Measurements from ENCODE around the gene IL1R1.
"Not testable (repeated sequence)": the region's sequence is repeated elsewhere in the genome, so short reads cannot be mapped to it uniquely, and the experiment has no call there.

The IL1R1 gene, protein sequence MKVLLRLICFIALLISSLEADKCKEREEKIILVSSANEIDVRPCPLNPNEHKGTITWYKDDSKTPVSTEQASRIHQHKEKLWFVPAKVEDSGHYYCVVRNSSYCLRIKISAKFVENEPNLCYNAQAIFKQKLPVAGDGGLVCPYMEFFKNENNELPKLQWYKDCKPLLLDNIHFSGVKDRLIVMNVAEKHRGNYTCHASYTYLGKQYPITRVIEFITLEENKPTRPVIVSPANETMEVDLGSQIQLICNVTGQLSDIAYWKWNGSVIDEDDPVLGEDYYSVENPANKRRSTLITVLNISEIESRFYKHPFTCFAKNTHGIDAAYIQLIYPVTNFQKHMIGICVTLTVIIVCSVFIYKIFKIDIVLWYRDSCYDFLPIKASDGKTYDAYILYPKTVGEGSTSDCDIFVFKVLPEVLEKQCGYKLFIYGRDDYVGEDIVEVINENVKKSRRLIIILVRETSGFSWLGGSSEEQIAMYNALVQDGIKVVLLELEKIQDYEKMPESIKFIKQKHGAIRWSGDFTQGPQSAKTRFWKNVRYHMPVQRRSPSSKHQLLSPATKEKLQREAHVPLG

DNA sequence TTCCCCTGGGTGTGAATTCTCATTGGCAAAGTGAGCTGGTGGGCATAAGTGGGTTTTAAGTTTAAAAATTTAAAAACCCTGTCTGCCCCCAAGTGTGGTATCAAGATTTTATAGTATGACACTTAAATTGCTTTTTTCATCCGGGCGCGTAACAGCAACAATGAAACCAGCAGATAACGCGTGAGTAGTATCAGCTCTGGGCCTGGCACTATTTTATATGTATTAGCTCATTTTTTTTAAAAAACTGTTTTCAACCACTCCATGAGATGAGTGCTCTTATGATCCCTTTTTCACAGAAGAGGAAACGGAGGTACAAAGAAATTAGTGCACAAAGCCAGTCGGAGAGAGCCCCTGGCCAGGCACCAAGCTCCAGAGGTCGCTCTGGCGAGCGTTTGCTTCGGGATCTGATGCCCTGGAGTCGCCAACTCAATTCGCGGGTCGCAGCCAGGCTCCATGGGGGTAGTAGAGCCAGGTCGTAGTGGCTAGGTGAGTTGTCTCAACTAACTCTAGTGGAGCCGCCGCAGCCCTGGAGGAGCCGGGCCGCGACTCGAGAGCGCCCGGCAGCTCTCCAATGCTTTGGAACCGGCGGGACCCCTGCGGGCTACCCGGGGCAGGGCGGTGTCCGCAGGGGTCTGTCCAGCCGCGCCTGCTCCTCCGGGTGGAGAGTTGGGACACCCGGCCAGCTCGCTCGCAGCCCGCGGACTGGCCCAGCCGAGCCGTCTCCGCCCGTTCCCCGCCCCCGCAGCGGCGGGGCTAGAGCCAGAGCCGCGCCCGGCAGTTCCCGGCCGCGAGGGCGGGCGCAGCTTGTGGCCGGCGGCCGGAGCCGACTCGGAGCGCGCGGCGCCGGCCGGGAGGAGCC, at the start of gene IL1R1:
Gene IL1R1 (plus strand): TSS at position 777 of the 859 bp plus-strand sequence. CDS start 14,979 bp downstream, outside the sequence.
- no peak for DNase-seq

DNA sequence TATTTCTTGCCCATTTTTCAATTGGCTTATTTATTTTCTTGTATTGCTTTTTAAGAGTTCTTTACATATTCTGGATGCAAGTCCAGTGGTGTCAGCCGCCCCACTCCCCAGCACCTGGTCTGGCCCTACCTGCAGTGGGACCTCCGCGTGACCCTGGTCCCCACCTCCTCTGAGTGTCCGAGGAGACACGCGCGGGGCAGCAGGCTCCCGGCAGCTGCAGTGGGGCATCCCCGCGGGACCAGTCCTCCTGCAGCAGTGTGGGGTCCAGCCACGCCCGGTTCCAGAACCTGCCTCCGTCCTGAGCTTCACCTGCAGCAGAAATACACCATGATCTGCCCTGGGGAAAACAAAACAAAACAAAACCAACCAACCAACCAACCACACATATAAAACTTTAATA, 48.9 kb upstream of the IL1R1 start:
- no peak for DNase-seq

DNA sequence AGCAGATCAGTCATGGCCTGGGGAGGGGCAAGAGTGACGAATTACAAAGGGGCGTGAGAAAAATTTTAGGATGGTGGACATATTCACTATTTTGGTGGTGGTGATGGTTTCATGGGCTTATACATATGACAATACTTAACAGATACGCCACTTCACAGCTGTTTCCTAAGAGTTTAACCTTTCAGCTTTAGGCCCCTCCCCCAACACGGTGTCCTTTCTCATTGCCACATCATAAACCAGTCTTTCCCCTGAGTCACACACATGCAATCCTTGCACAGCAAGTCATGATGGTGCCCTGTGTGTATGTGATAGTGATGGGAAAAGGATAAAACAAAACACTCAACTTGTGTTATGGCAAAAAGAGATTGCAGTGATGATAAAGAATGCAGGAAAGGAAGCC, 47.6 kb upstream of the IL1R1 start:
- no peak for DNase-seq

DNA sequence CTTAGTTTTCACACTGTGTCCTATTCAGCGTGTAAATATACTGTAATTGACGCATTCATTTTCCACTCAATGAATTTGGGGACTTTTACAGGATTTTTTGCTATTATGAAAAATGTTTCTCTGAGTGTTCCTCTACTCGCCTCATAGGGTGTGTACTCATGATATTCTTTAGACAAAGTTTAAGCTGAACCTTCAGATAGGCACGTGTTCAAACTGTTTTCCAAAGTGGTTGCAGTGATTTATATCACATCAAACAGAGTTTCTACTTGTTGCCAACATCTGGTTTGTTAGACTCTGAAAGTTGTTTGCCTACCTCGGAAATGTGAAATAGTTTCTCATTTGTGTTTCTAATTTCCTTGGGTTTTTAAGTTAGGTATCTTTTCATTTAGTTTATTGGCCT, 46.4 kb upstream of the IL1R1 start:
- no peak for DNase-seq

DNA sequence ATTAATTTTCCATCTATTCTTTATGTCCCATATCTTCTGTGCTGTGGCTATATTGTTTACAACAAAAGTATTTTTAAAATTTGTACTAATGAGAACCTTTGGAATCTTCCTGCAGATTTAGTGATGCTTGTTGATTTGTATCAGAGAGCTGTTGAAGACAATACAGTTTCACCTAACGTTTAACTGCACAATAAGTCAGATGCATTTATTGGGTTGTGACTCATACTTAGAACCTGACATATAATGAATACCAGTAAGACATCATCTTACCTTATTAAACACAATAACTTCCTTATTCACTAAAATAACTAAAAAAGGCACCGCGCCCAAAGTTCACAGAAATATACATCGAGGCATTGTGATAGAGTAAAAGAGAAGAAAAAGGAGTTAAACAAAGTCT, 43.8 kb upstream of the IL1R1 start:
- no peak for DNase-seq

DNA sequence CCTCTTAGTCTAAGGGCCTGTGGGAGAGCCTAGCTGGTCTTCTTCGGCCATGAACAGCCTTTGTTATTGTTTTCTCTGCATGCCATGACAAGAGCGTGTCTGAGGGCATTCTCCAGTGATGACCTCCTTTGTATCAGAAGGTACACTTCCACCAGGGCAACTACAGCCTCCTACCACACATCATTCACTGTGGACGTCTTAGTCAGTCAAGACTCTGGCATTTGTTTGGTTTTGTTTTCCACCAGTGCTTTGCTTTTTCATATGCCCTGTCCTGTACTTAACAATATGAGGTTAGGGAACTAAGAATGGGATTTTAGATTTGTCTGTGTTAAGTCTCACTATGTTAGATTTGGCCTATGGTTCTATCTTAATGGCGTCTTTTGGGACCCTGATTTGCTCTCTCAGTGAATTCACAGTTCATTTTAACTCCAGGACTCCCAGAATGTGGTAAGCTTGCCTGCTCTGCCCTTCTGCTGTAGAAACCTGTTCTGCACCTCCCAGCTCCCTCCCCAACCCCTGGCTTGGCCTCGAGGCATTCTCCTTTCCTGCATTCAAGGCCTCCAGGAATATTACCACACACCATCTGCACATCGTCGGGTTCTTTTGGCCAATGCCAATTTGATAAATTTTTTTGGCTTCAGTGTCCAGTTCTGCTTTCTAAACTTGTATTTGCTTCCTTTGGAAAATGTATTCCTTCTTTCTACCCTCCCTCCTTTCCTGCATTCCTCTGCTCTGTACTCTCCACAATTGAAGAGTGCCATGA, 42.8 kb upstream of the IL1R1 start:
- no peak for DNase-seq

DNA sequence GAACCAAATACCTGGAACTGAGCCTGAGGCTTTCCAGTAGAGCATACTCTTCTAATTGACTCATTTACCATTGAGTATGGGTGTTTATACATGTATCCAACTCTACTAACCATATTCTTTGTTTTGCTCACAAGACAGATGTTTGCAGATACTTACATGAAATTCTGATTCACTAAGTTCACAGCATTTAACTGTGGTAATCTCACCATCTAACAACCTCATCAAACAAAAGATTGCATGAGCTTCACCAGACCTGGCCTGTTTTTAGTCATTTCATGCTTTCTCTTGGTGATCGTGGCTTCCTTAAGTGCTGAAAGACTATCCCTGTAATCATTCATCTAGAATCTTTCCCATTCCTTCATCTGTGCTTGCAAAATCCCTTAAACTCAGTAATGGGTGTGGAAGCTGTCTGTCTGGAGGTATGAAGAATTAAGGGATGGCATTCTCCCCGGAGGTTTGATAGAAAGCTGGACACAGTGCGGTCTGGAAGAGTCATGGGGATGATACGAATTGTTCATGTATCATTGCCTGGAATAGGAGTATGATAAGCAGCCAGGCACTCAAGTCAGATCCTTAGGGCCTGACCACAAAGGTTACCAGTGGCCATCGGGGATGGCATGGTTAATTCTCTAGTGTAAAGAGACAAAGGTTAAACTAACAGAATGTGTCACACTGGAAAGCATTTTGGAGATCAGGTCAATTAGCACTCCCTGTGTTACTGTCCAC, 42.0 kb upstream of the IL1R1 start:
- no peak for DNase-seq

DNA sequence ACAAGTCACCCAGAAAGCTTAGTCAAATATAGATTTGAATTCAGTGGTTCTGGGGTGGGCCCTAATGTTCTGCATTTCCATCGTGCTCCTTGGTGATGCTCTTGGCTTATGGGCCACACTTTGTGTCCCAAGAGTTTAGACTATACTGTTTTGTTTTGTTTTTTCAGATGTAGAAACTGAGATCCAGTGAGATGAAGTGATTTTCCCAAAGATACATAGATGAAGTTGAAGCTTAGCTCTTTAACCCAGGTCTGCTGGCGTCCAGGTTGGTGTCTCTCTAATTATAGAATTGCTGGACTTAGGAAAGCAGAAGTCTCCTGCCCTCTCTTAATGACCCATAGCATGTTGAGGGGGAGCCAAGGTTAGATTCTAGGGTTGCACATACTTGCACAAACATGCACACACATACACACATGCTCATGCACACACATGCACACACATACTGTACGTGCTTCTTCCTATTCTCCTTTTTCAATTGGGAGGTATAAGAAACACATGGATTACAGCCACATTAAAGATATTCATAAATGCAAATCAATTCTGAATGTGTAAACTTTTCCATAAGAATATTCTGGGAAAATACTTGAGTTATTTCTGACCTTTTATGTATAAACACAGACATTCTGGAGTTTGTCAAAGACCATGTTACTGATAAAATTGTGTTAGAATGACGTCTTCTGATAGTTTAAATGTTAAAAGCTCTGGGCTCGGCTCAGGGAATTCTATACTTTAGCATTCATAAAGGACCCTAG, 41.3 kb upstream of the IL1R1 start:
- DNase-seq: no peak

DNA sequence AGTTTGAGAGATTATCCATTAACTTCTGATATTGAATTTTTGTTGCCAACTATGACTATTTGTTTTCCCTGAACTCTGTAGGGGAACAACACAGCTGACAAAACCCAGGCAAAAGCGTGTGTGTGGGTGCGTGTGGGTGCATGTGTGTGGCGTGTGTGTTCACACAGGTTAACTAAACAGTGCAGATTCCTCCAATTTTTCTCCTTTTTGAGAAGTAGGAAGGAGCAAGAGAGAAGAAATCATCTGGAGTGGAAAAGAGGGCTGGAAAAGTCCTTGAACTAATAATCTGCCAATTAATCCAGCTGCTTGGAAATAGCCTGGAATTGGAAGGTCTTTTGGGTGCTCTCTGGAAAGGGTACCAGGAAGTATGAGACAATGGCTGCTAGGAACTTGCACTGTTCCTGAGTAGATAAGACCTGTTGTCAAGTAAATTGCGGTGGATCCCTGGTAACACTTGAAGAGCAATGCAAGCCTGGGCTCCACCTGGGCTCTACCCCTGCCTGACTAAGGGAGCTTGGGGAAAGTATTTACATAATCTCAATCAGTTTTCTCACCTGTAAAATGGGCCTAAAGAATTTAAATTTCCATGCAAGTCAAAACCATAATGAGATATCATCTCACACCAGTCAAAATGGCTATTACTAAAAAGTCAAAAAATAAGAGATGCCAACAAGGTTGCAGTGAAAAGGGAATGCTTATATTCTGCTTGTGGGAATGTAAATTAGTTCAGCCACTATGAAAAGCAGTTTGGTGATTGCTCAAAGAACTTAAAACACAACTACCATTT, 40.5 kb upstream of the IL1R1 start:
- DNase-seq: no peak

DNA sequence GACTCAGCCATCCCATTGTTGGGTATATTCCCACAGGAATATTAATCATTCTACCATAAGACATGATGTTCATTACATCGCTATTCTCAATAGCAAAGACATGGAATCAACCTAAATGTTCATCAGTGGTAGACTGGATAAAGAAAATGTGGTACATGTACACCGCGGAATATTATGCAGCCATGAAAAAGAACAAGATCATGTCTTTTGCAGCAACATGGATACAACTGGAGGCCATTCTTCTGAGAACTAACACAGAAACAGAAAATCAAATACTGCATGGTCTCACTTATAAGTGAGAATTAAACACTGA, 40.0 kb upstream of the IL1R1 start:
- not testable (repeated sequence) for DNase-seq

DNA sequence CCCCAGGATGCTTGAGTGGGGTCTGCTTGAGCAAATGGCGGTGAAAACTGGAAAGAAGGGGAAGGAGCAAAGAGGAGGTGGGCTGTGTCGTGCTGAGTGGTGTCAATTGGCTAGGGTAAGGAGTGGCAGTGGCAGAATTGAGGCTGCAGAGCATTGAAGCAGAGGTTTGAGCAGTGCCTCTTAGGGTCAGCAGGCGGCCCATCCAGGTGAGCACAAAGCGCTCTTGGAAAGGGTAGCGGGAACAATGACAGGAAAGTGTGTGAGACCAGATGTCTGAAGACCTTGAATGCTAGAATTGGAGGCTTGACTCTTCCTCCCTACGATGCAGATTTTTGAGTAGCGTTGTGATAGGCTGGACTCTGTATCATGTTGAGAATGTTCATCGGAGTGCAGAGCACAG, 39.3 kb upstream of the IL1R1 start:
- no peak for DNase-seq

DNA sequence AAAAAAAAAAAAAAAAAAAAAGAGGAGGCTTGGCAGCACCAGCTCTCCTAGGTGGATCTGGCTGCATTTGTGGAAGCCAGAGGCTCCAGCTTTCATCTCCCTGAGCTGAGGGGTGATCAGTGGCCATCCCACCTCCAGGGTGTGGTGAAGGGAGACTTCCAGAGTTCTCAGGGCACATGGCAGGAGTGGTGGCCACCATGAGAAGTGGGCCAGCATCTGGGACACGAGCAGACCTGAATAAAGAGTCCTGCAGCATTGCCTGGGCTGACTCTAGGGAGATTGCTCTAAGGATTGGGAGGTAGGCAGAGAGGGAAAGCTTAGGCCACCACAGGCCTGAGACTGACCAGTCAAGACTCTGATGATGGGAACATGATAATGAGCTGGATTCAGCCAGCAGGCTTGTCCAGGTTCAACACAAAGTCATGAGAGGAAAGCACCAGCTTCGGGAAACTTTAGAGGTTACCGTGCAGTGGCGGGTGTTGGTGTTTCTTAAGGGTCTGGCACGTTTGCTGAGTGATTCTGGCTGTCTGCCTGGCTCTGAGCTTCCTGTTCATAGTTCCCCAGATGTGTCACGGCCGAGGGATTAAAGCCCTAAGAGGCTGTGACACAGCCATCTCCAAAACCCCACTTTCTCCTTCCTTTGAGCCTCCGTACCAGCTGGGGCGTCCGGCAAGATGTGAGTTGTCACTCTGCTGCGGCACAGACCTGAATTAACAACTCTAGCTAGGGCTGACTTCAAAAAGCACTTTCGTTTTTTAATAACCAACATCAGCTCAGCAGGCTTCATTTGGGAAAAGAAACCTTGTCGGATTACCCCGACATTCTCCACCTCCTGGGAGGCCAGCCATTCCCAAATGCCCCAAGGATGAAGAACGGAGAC, 38.3 kb upstream of the IL1R1 start:
- no peak for DNase-seq

DNA sequence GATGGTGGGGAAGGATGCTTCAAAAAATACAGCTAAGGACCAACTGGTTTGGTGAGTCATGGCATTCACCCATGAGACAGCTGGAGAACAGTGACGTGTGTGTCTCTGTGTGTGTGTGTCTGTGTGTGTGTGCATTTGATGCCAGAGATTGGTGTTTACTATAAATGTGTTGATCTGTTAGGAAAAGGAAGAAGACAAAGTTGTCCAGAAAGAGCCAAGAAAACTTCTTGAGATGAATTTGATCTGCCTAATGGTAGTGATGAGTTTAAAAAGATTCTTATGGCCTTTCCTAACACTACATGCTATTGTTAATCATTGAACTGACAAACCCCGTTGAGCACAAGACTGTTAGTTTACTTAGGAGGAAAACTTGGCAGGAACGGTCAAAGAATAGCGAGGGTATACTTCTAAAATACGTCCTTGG, 36.4 kb upstream of the IL1R1 start:
- no peak for DNase-seq

DNA sequence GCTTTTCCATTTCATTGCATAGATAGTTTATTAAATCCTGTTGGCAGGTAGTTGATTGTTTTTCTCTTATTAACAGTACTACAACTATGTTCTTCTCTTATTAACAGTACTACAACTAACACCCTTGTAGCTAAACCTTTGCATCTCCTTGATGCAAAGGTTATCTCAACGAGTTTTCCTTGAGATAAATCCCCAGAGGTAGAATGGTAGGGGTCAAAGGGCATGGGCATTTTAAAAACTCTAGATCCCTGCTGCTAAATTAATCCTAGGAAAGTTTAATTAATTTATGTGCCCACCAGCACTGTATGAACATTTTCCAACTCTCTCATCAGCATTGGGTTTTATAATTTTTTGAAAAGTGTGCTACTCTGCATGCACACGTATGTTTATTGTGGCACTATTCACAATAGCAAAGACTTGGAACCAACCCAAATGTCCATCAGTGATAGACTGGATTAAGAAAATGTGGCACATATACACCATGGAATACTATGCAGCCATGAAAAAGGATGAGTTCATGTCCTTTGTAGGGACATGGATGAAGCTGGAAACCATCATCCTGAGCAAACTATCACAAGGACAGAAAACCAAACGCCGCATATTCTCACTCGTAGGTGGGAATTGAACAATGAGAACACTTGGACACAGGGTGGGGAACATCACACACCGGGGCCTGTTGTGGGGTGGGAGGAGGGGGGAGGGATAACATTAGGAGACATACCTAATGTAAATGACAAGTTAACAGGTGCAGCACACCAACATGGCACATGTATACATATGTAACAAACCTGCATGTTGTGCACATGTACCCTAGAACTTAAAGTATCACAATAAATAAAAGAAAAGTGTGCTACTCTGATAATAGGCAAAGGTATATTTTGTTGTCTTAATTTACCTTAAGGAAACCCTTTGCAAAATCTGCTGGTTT, 35.5 kb upstream of the IL1R1 start:
- not testable (repeated sequence) for DNase-seq

DNA sequence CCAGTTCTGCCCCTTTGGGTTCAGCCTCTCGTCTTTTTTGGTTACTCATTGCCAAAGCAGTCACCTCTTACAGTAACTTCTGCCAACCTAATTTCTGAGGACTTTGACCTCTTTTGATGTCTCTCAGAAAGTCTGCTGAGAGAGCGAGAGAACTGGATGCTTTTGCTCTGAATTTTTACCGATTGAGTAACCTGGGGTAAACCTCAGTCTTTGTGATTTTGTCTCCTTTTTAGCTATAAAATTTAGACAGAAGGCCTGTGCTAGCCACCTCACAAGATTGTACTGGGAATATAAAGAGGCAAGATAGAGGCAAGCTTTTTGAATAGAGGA, 34.8 kb upstream of the IL1R1 start:
- no peak for DNase-seq

DNA sequence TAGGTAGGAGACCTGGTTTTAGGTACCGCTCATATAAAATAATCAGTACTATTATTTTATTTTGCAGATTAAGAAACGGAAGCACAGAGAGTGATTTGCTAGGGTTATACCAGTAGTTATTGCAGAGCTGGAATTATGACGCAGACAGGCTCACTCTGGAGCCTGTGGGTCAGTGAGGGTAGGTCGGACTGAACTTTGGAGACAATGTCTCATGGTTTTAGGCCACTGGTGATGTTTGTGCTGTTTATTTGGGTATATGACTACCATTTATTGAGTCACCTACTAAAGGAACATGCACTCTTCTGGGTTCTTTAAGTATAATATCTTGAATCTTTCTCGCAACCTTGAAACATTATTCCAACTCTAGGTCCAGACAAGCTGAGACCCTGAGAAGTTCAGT, 33.5 kb upstream of the IL1R1 start:
- no peak for DNase-seq

DNA sequence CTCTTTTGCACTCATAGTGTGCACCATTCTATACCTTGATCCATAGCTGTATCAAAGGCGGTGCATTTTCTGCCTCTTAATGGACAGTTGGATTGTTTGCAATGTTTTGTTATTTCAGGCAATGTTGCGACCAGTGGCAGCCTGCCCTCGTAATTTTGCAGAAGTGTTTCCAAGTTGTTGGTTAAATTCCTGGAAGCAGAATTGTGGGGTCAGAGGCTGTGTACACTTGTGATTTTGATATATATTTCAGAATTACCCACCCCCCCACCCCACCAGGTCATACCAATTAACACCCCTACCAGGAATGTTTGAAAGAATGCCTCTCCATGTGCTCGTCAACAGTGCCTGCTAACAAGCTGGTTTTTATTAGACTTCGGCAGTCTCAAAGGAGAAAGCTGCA, 32.4 kb upstream of the IL1R1 start:
- no peak for DNase-seq

DNA sequence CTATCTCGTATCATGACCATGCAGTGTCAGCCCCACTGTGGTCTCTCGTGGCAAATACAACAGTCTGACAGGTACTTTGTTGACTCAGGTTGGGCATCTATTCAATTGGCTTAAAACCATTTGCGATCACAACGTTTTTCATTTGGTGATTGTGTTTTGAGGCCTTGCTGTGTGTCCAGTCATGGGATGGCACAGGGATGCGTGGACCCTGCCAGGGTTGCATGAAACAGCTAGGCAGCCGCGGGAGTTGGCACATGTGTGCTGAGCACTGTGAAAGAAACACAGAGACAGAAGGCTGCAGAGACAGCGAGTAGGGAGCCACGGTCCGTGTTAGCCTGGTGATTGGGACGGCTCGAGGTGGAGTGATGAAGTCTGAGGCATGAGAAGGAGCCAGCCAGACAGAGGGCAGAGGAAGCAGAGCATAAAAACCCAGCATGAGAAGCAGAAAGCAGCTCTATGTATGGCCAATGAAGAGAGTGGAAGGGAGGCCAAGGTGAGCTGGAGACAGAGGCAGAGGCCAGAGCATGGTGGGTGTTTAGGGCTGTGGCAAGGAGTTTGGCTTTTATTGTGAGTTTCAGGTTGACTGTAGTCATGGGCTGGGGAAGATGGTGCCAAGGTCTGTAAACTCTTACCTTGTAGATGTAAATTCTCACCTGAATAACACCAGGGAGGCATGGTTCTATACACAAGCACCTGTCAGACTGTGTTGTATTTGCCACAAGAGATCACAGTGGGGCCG, 31.8 kb upstream of the IL1R1 start:
- DNase-seq: no peak
